D341Med (cell line): ENCODE measurements around the gene DUSP1.

Experiments
- DNase-seq: peaks from one replicate; pipeline ENCODE4 v3.0.0; 2012; ENCODE audit warnings: low spot score

The DUSP1 gene

GRCh38 chr5:172762214-172763119 is 8.5 kb downstream of the DUSP1 start:
- DNase-seq: no peak

- no peak for DNase-seq
Observed at GRCh38 chr5:172760959-172761358, 10.0 kb downstream of the DUSP1 start.

GRCh38 chr5:172760136-172760535 is 10.9 kb downstream of the DUSP1 start:
- no peak for DNase-seq

- no peak for DNase-seq
Observed at GRCh38 chr5:172758834-172759149, 12.2 kb downstream of the DUSP1 start.

- DNase-seq: no peak
Observed at GRCh38 chr5:172758077-172758833, 12.7 kb downstream of the DUSP1 start.

DNA sequence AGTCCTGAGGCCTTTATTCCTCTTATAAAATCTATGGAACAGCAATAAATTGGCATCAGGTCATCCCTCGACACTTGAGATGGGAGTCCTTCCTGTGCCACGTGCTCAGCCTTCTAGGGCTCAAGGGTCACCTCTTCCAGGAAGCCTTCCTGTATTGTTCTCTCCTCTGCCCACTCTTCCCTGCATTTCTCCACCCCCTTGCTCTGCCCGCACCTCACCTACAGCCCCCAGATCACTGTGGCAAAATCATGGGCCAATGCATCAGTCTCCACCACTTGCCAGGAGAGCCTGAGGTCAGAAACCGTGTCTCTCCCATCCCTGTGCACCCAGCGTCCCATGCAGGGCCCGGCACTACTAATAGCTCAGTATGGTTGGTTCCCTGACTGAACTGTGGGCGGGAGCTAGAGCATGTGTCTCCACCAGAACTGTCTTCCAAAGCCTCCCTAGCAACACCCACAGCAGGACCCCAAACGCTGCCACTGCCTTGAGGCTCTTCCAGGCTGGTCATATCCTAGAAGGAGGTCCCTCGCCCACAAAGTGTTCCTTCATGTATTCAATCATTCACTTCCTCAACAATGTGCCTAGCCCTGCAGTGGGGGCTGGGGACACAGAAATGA is 13.5 kb downstream of the DUSP1 start:
- no peak for DNase-seq

GRCh38 chr5:172756764-172757393 is 14.1 kb downstream of the DUSP1 start:
- DNase-seq: no peak

GRCh38 chr5:172754596-172755356 is 16.2 kb downstream of the DUSP1 start:
- DNase-seq: no peak

DNA sequence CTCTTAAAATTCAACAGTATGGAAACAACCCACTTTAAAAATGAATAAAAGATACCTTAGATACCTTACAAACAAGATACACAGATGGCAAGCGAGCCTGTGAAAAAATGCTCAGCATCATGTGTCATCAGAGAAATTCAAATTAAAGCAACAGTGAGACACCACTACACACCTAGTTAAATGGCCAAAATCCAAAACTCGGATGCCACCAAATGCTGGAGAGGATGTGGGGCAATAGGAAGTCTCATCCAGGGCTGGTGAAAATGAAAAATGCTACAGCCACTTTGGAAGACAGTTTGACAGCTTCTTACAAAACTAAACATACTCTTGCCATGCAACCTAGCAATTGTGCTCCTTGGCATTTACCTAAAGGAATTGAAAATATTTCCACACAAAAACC is 17.9 kb downstream of the DUSP1 start:
- no peak for DNase-seq

DNA sequence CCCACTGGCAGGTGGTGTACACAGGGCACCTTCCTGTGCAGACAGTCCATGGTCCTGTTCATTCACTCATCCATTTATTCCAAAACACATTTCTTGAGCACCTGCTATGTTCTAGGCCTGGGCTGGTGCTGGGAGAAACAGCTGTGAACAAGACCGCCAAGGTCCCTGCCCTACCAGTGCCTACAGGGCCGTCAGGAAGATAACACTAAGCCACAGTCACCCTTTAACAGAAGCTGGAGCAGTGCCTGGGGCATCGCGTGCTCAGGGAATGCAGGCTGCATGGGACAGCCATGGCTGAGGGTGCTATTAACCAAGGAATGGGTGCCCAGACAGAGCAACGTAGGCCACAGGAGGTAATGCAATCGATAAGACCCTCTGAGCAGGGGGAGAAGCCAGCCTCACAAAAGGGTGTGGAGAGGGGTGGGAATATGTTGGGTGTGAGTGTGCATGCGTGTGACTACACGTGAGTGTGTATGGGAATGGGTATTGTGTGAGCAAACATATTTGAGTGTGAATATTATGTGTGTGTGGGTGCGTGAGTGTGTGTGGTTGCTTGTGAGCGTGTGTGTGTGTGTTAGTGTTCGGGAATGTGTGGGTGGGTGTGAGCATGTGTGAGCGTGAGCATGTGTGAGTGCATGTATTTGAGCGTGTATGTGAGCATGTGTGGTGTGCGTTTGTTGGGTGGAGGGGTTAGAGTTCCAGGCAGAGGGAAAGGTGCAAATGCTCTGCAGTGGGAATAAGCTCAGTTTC is 19.1 kb downstream of the DUSP1 start:
- no peak for DNase-seq

GRCh38 chr5:172749881-172750633 is 20.9 kb downstream of the DUSP1 start:
- no peak for DNase-seq

DNA sequence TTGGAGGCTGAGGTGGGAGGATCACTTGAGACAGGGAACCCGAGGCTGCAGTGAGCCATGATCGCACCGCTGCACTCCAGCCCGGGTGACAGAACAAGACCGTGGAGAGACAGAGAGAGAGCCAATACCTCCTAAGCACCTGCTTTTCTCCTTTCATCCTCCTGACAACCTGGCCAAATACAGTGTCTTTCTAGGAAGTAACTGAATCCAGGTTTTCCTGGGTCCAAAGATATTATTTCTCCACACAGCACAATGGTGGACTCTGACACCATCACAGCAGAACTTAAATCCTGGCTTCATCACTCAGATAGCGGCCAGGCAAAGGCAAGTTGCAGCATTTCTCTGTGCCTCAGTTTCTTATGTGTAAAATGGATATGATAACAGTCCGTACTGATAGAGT is 21.9 kb downstream of the DUSP1 start:
- DNase-seq: no peak

DNA sequence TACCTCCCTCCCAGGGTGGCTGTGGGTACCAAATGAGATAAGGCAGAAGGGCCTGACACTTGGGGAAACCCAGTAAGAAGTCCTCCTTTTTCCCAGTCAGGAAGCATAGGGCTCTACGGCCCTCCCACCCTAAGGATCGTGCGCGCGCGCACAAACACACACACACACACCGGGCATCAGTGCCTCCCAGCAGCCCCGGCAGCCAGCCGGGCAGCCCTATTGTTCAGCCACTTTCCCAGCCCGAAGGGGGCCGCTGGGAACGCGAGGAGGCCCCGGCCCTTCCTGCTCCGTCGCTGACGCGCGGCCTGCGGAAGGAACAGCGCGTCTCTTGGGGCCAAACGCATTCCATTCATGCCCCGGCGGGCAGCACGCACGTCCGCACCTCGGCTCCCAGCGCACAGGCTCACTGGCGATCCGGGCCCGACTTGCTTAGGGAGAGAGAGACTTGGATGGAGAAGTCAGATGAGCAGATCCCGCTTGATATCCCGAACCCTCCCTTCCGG is 22.6 kb downstream of the DUSP1 start:
- no peak for DNase-seq

GRCh38 chr5:172747471-172747870 is 23.5 kb downstream of the DUSP1 start:
- DNase-seq: no peak

DNA sequence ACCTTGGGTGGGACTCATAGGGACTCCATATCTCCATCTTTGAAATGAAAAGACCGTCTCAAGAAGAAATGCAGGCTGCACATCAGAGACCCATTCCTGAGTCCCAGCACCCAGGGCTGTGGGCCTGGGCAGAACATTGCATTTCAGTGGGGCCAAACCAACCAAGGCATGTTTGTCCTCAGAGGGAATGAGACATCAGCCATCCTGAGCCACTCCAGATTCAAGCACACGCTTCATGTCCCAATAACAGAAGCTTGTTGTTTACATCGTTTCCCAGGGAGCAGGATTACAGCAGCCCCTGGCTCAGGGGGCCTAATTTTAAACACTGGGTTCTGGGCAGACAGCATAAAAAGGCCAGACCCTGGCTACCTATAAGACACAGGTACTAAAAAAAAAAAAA is 24.3 kb downstream of the DUSP1 start:
- DNase-seq: no peak

GRCh38 chr5:172745838-172746237 is 25.2 kb downstream of the DUSP1 start:
- no peak for DNase-seq

DNA sequence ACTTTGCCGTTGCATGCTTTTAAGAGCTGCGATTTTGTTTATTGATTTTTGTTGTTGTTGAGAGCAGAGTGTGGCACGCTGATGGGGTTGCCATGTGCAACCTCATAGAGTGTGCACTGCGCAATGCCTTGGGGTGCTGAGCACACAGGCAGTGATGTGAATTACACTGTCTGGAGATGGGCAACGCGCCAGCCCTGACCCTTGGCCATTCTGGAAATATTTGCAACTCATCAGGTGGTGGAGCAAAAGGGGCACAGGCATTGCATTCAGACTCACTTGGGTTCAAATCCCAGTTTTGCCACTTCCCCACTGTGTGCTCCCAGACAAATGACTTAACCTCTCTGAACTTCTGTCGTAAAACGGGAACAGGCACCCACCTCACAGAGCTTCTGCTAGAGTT is 25.6 kb downstream of the DUSP1 start:
- no peak for DNase-seq

- no peak for DNase-seq
Observed at GRCh38 chr5:172744123-172745104, 26.6 kb downstream of the DUSP1 start.
